Measurements from ENCODE around the gene AP1S1. TPM values are rescaled to one million over a fixed set of nuclear protein-coding genes. Genes with fewer than 3 reads are reported as not detected.

Gene AP1S1
- total and polyA plus RNA-seq, 2 of the 13 experiments (the other 11 are each of a cell fraction or from before 2014, with no cell fraction given), result 57.5 to 68.1 TPM

DNA sequence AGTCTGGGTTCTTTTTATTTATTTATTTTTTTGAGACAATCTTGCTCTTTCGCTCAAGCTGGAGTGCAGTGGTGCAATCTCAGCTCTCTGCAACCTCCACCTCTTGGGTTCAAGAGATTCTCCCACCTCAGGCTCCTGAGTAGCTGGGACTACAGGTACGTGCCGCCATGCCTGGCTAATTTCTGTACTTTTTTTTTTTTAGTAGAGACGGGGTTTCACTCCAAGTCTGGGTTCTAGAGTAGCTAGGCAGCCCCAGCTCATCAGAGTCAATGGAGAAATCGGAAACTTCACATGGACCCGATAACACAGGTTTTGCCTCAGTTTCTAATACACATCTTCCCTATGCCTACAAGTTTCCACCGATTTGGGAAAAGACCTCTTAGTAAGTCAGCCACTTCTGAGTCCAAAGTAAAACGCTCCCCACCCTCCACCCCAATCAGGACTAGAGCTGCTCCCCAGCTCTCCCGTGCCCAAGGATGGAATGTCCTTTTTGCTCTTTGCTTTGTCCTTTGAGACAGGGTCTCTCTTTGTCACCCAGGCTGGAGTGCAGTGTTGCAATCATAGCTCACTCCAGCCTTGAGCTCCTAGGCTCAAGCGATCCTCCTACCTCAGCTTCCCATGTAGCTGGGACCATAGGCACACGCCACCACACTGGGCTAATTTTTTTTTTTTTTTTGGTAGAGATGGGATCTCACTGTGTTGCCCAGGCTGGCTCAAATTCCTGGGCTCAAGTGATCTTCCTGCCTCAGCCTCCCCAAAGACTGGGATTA lies 31.2 kb upstream of the AP1S1 start (continued):
- TF ChIP-seq, protein P1, sequence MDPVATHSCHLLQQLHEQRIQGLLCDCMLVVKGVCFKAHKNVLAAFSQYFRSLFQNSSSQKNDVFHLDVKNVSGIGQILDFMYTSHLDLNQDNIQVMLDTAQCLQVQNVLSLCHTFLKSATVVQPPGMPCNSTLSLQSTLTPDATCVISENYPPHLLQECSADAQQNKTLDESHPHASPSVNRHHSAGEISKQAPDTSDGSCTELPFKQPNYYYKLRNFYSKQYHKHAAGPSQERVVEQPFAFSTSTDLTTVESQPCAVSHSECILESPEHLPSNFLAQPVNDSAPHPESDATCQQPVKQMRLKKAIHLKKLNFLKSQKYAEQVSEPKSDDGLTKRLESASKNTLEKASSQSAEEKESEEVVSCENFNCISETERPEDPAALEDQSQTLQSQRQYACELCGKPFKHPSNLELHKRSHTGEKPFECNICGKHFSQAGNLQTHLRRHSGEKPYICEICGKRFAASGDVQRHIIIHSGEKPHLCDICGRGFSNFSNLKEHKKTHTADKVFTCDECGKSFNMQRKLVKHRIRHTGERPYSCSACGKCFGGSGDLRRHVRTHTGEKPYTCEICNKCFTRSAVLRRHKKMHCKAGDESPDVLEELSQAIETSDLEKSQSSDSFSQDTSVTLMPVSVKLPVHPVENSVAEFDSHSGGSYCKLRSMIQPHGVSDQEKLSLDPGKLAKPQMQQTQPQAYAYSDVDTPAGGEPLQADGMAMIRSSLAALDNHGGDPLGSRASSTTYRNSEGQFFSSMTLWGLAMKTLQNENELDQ (CRISPR knock-in tag; IDR thresholded peaks at IDR 0.05; ENCODE audit: borderline replicate concordance), result no peak
- no peak for TF ChIP-seq TP53 (CRISPR knock-in tag; conservative IDR thresholded peaks at IDR 0.05)
- 0 out of 2 replicates have a peak, but pooled peaks have one; percentile 51 for TF ChIP-seq RCOR2 (CRISPR knock-in tag; IDR thresholded peaks at IDR 0.05)
- TF ChIP-seq HOXA9 (CRISPR knock-in tag; IDR thresholded peaks at IDR 0.05; ENCODE audit: borderline replicate concordance), result no peak
- no peak for TF ChIP-seq MIER2 (CRISPR knock-in tag; IDR thresholded peaks at IDR 0.05)
- TF ChIP-seq ZNF670 (CRISPR knock-in tag; IDR thresholded peaks at IDR 0.05; ENCODE audit: borderline replicate concordance), result peak; percentile 72; the same call in 1 of the 2 replicates
- TF ChIP-seq ZNF281 (CRISPR knock-in tag; IDR thresholded peaks at IDR 0.05; ENCODE audit: borderline replicate concordance), result no peak; the same call in 1 of the 2 replicates
- no peak for TF ChIP-seq YEATS2 (CRISPR knock-in tag; IDR thresholded peaks at IDR 0.05; ENCODE audit: borderline replicate concordance)
- TF ChIP-seq ZNF772 (CRISPR knock-in tag; IDR thresholded peaks at IDR 0.05), result 0 out of 2 replicates have a peak, but pooled peaks have one; percentile 40
- no peak for TF ChIP-seq ZNF7 (CRISPR knock-in tag; IDR thresholded peaks at IDR 0.05)
- no peak for TF ChIP-seq ATF1 (CRISPR knock-in tag; IDR thresholded peaks at IDR 0.05)
- TF ChIP-seq ZNF589 (CRISPR knock-in tag; conservative IDR thresholded peaks at IDR 0.05), result no peak
- no peak for TF ChIP-seq CREB1 (IDR thresholded peaks at IDR 0.05)
- no peak for TF ChIP-seq CREB1 (CRISPR knock-in tag; IDR thresholded peaks at IDR 0.05)
- no peak for TF ChIP-seq IRF2 (CRISPR knock-in tag; IDR thresholded peaks at IDR 0.05)
- TF ChIP-seq ZNF430 (CRISPR knock-in tag; IDR thresholded peaks at IDR 0.05), result peak; percentile 75; the same call in 1 of the 2 replicates
- TF ChIP-seq KAT2B (IDR thresholded peaks at IDR 0.05; ENCODE audit: borderline replicate concordance, low read depth, low read length), result no peak
- no peak for TF ChIP-seq CBFB (CRISPR knock-in tag; IDR thresholded peaks at IDR 0.05)
- TF ChIP-seq, protein P2, sequence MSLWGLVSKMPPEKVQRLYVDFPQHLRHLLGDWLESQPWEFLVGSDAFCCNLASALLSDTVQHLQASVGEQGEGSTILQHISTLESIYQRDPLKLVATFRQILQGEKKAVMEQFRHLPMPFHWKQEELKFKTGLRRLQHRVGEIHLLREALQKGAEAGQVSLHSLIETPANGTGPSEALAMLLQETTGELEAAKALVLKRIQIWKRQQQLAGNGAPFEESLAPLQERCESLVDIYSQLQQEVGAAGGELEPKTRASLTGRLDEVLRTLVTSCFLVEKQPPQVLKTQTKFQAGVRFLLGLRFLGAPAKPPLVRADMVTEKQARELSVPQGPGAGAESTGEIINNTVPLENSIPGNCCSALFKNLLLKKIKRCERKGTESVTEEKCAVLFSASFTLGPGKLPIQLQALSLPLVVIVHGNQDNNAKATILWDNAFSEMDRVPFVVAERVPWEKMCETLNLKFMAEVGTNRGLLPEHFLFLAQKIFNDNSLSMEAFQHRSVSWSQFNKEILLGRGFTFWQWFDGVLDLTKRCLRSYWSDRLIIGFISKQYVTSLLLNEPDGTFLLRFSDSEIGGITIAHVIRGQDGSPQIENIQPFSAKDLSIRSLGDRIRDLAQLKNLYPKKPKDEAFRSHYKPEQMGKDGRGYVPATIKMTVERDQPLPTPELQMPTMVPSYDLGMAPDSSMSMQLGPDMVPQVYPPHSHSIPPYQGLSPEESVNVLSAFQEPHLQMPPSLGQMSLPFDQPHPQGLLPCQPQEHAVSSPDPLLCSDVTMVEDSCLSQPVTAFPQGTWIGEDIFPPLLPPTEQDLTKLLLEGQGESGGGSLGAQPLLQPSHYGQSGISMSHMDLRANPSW (CRISPR knock-in tag; IDR thresholded peaks at IDR 0.05; ENCODE audit: borderline replicate concordance), result no peak
- no peak for TF ChIP-seq SMAD1 (CRISPR knock-in tag; IDR thresholded peaks at IDR 0.05; ENCODE audit: borderline replicate concordance, low read depth)
- no peak for TF ChIP-seq ARHGAP35 (CRISPR knock-in tag; IDR thresholded peaks at IDR 0.05; ENCODE audit: borderline replicate concordance)
- no peak for TF ChIP-seq FOXC1 (CRISPR knock-in tag; IDR thresholded peaks at IDR 0.05; ENCODE audit: borderline replicate concordance)
- TF ChIP-seq ZNF225 (CRISPR knock-in tag; IDR thresholded peaks at IDR 0.05), result no peak

Measured in HepG2 (cell line).